ENCODE measurements around the gene COL4A2. TPM values are rescaled to one million over a fixed set of nuclear protein-coding genes. Genes with fewer than 3 reads are reported as not detected.

COL4A2 gene
- total RNA-seq, 4 donors from 2014 or later: 75.1 to 322 (median 115) TPM

- Histone ChIP-seq H3K27me3 (no peaks in the 10 kb centered on the region), H3K4me3 (no peak overlapping the region), H3K36me3 (peaks cover 0 to 4% (median 0%) of the 10 kb centered on the region in 4 donors), H3K4me1 (no peaks in the 10 kb centered on the region), H3K9me3 (no peaks in the 10 kb centered on the region), H3K27ac (no peak overlapping the region)
- intact Hi-C loops (cut with DNase I; ENCODE audit: low total_unique reads) (no loop called here), in situ Hi-C loops (cut with MboI; ENCODE audit: low pct_ligation_motif_present in 1 of 4, low pct_unique_long_range_greater_than_20kb in 1 of 4, low sequenced_read_pairs in 3 of 4) (loop anchor here in 1 of 4 donors (25.0 kb wide), 1 partner anchor 348 kb away; no protein-coding TSS in a partner anchor)
- TF ChIP-seq EP300 (IDR thresholded peaks at IDR 0.05; ENCODE audit: low read depth) (no peak), CTCF (IDR thresholded peaks at IDR 0.05) (no peak), POLR2AphosphoS5 (IDR thresholded peaks at IDR 0.05) (no peak), POLR2A (IDR thresholded peaks at IDR 0.05) (no peak)
- WGBS, 2 donors (ENCODE audit: low coverage in 1 of 2): 68% methylated on average over 6 of the region's 6 CpGs; no CpG with 5 or more reads in 1 of the 2 donors
- no peak for DNase-seq
Measured at GRCh38 chr13:110463871-110464510, 156.9 kb downstream of the COL4A2 start.

- H3K4me3 ChIP-seq: no peak overlapping the region
- 80 to 82% methylated on average over 9 to 22 of the region's 22 CpGs for WGBS, 2 donors (ENCODE audit: low coverage in 1 of 2)
- no peak for DNase-seq
- TF ChIP-seq POLR2AphosphoS5 (IDR thresholded peaks at IDR 0.05) (no peak), CTCF (IDR thresholded peaks at IDR 0.05) (no peak), POLR2A (IDR thresholded peaks at IDR 0.05) (no peak), EP300 (IDR thresholded peaks at IDR 0.05; ENCODE audit: low read depth) (no peak)
- peaks cover 0 to 4% (median 0%) of the 10 kb centered on the region in 4 donors for H3K36me3 ChIP-seq
- no peaks in the 10 kb centered on the region for H3K4me1 ChIP-seq
- H3K27ac ChIP-seq: no peak overlapping the region
- in situ Hi-C loops (cut with MboI; ENCODE audit: low pct_ligation_motif_present in 1 of 4, low pct_unique_long_range_greater_than_20kb in 1 of 4, low sequenced_read_pairs in 3 of 4): loop anchor here in 1 of 4 donors (25.0 kb wide), 1 partner anchor 348 kb away; no protein-coding TSS in a partner anchor
- no peaks in the 10 kb centered on the region for H3K27me3 ChIP-seq
- H3K9me3 ChIP-seq: no peaks in the 10 kb centered on the region
- intact Hi-C loops (cut with DNase I; ENCODE audit: low total_unique reads): no loop called here
Measured at GRCh38 chr13:110464556-110465333, 157.7 kb downstream of the COL4A2 start.

GRCh38 chr13:110465696-110466095 lies 158.6 kb downstream of the COL4A2 start:
- 70 to 88% methylated on average over 8 to 9 of the region's 9 CpGs for WGBS, 2 donors (ENCODE audit: low coverage in 1 of 2)
- Histone ChIP-seq H3K4me3 (no peak overlapping the region), H3K9me3 (no peaks in the 10 kb centered on the region), H3K36me3 (peaks cover 0 to 4% (median 0%) of the 10 kb centered on the region in 4 donors), H3K27ac (no peak overlapping the region), H3K27me3 (no peaks in the 10 kb centered on the region), H3K4me1 (no peaks in the 10 kb centered on the region)
- DNase-seq: no peak
- in situ Hi-C loops (cut with MboI; ENCODE audit: low pct_ligation_motif_present in 1 of 4, low pct_unique_long_range_greater_than_20kb in 1 of 4, low sequenced_read_pairs in 3 of 4) (loop anchor here in 1 of 4 donors (25.0 kb wide), 1 partner anchor 347 kb away; no protein-coding TSS in a partner anchor), intact Hi-C loops (cut with DNase I; ENCODE audit: low total_unique reads) (no loop called here)
- TF ChIP-seq EP300 (IDR thresholded peaks at IDR 0.05; ENCODE audit: low read depth): no peak
- no peak for TF ChIP-seq CTCF (IDR thresholded peaks at IDR 0.05)
- no peak for TF ChIP-seq POLR2A (IDR thresholded peaks at IDR 0.05)
- TF ChIP-seq POLR2AphosphoS5 (IDR thresholded peaks at IDR 0.05): no peak

- intact Hi-C loops (cut with DNase I; ENCODE audit: low total_unique reads): no loop called here
- TF ChIP-seq CTCF (IDR thresholded peaks at IDR 0.05) (no peak), EP300 (IDR thresholded peaks at IDR 0.05; ENCODE audit: low read depth) (no peak), POLR2A (IDR thresholded peaks at IDR 0.05) (no peak), POLR2AphosphoS5 (IDR thresholded peaks at IDR 0.05) (no peak)
- in situ Hi-C loops (cut with MboI; ENCODE audit: low pct_ligation_motif_present in 1 of 4, low pct_unique_long_range_greater_than_20kb in 1 of 4, low sequenced_read_pairs in 3 of 4): loop anchor here in 1 of 4 donors (25.0 kb wide), 1 partner anchor 346 kb away; no protein-coding TSS in a partner anchor
- Histone ChIP-seq H3K36me3 (peaks cover 0 to 4% (median 0%) of the 10 kb centered on the region in 4 donors), H3K4me3 (no peak overlapping the region), H3K9me3 (no peaks in the 10 kb centered on the region), H3K27ac (no peak overlapping the region), H3K27me3 (no peaks in the 10 kb centered on the region), H3K4me1 (no peaks in the 10 kb centered on the region)
- WGBS, 2 donors (ENCODE audit: low coverage in 1 of 2): 67 to 70% methylated on average over 3 to 6 of the region's 6 CpGs
- DNase-seq: no peak
Measured at GRCh38 chr13:110466266-110466915, 159.3 kb downstream of the COL4A2 start.

Data from transverse colon (tissue), 4 donors.